Endothelial cell (in vitro differentiated cells): ENCODE measurements around the gene RAB15. TPM values are rescaled to one million over a fixed set of nuclear protein-coding genes. Genes with fewer than 3 reads are reported as not detected.

Source experiments
- DNase-seq: peaks from one replicate; pipeline ENCODE4 v3.0.0; 2021; ENCODE audit warnings: low spot score
- H3K27ac Mint-ChIP-seq: one replicate; pipeline ENCODE4 v1.8.0; 2021; ENCODE audit warnings: mixed read lengths, inconsistent platforms; ENCODE audit not compliant: unreplicated experiment
- H3K27me3 Mint-ChIP-seq: one replicate; pipeline ENCODE4 v1.8.0; 2021; ENCODE audit warnings: mild to moderate bottlenecking, moderate library complexity, mixed read lengths, inconsistent platforms; ENCODE audit not compliant: unreplicated experiment
- H3K36me3 Mint-ChIP-seq: one replicate; pipeline ENCODE4 v1.8.0; 2021; ENCODE audit warnings: mild to moderate bottlenecking, low read depth, mixed read lengths, inconsistent platforms; ENCODE audit not compliant: unreplicated experiment
- H3K4me1 Mint-ChIP-seq: one replicate; pipeline ENCODE4 v1.8.0; 2021; ENCODE audit warnings: mild to moderate bottlenecking, mixed read lengths, inconsistent platforms; ENCODE audit not compliant: unreplicated experiment
- H3K4me3 Mint-ChIP-seq: one replicate; pipeline ENCODE4 v1.8.0; 2021; ENCODE audit warnings: mild to moderate bottlenecking, mixed read lengths, inconsistent platforms; ENCODE audit not compliant: unreplicated experiment
- H3K9me3 Mint-ChIP-seq: one replicate; pipeline ENCODE4 v1.8.0; 2021; ENCODE audit warnings: mixed read lengths, inconsistent platforms; ENCODE audit not compliant: unreplicated experiment
- CTCF ChIP-seq: fragments of 200-600 bp; sonication (generic); IDR thresholded peaks from one replicate; pipeline ENCODE4 v1.5.0; 2021; ENCODE audit warnings: antibody characterized with exemption; ENCODE audit not compliant: unreplicated experiment
- total RNA-seq: library from RNA; stranded (reverse); fragmentation: NEBNext Ultra II Directional; extraction: Animal tissue kit (Norgen Biotek cat#: 25700); gene quantifications from one replicate; pipeline ENCODE4 v1.2.1, GENCODE V29; 2021; ENCODE audit not compliant: unreplicated experiment

The RAB15 gene
- total RNA-seq, 1 donor from 2014 or later = 20.9 TPM

DNA sequence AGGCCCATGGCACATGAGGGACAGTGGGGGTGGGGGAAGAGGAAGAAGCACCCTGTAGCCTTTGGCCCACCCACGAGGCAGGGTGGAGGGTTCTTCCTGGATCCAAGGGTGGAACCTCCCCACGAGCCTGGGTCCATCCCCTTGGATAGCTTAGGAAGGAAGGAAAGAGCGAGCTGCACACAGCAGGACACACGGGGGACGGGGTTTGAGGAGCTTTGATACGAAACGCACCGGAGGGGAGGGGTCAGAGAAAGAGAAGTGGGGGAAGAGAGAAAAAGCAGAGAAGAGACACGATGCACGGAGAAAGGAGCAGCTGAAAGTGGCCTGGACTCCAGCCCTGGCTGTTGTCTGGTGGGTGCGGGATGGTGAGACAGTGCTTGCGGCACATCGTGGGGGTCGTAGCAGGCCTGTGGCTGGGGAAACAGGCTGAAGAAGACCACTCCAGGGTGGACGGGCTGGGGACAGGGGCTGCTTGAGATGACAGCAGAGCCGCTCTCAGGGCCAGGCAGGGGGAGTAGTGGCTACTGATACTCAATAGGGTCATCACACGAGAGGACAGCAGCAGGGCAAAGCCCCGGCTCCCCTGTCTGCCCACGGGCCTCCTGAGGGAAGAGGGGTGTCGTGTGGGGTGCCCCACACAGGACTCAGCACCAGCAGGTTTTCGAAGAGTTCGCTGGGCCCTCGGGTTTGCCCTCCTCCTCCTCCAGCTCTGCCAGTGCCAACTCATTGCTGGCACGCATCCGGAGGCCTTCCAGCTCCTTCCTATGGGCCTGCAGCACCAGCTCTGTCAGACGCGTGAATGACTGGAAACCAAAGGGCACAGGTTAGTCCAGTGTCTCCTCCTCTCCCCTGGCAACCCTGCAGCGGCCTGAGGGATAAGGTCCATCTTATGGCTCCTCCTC, 24.2 kb downstream of the RAB15 start:
- DNase-seq = no peak
- Mint-ChIP-seq H3K9me3 (no peaks in the 10 kb centered on the region), H3K4me1 (peaks cover 3% of the 10 kb centered on the region), H3K4me3 (no peak overlapping the region), H3K36me3 (peaks cover 11% of the 10 kb centered on the region), H3K27ac (no peak overlapping the region), H3K27me3 (peaks cover 4% of the 10 kb centered on the region)
- TF ChIP-seq CTCF = no peak

GRCh38 chr14:64946310-64947045, 25.7 kb downstream of the RAB15 start:
- Mint-ChIP-seq H3K4me1 (peaks cover 3% of the 10 kb centered on the region), H3K4me3 (no peak overlapping the region), H3K27ac (no peak overlapping the region), H3K9me3 (no peaks in the 10 kb centered on the region), H3K36me3 (peaks cover 11% of the 10 kb centered on the region), H3K27me3 (peaks cover 2% of the 10 kb centered on the region)
- no peak for DNase-seq
- no peak for TF ChIP-seq CTCF

- Mint-ChIP-seq H3K36me3 (peaks cover 11% of the 10 kb centered on the region), H3K27ac (no peak overlapping the region), H3K9me3 (no peaks in the 10 kb centered on the region), H3K4me3 (no peak overlapping the region), H3K27me3 (peaks cover 6% of the 10 kb centered on the region), H3K4me1 (peaks cover 3% of the 10 kb centered on the region)
- no peak for DNase-seq
- no peak for TF ChIP-seq CTCF
Measured at GRCh38 chr14:64945431-64946178, 26.5 kb downstream of the RAB15 start.

DNA sequence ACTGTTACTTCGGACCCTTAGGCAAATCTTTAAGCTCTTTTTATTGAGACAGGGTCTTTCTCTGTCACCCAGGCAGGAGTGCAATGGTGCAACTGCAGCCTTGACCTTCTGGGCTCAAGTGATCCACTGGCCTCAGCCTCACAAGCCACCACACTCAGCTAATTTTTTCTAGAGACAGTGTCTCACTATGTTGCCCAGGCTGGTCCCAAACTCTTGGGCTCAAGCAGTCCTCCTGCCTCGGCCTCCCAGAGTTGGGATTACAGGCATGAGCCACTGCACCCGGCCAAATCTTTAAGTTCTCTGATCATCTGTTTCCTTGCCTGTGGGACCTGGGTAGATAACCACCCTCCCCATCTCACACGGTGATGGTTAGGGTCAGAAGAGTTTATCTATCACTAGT, 27.3 kb downstream of the RAB15 start:
- Mint-ChIP-seq H3K27ac (no peak overlapping the region), H3K9me3 (no peaks in the 10 kb centered on the region), H3K4me1 (peaks cover 3% of the 10 kb centered on the region), H3K4me3 (no peak overlapping the region), H3K27me3 (peaks cover 6% of the 10 kb centered on the region), H3K36me3 (peaks cover 5% of the 10 kb centered on the region)
- no peak for DNase-seq
- TF ChIP-seq CTCF = no peak
